Measurements from ENCODE around the gene COPS3.

The COPS3 gene

GRCh38 chr17:17280613-17281549 lies at the start of gene COPS3:
COPS3 (minus strand) TSS chr17:17281246; CDS start chr17:17281186, 60 bp downstream.
- TF ChIP-seq POLR2A (IDR thresholded peaks at IDR 0.05; ENCODE audit: low read depth, low read length) = peak; percentile 86
- peak; percentile 62 for FAIRE-seq
- peak; percentile 98 for DNase-seq (ENCODE audit: insufficient read length, low spot score)

GRCh38 chr17:17328251-17328650 lies 47.2 kb upstream of the COPS3 start:
- no peak for DNase-seq (ENCODE audit: insufficient read length, low spot score)
- TF ChIP-seq POLR2A (IDR thresholded peaks at IDR 0.05; ENCODE audit: low read depth, low read length) = no peak
- FAIRE-seq = no peak

DNA sequence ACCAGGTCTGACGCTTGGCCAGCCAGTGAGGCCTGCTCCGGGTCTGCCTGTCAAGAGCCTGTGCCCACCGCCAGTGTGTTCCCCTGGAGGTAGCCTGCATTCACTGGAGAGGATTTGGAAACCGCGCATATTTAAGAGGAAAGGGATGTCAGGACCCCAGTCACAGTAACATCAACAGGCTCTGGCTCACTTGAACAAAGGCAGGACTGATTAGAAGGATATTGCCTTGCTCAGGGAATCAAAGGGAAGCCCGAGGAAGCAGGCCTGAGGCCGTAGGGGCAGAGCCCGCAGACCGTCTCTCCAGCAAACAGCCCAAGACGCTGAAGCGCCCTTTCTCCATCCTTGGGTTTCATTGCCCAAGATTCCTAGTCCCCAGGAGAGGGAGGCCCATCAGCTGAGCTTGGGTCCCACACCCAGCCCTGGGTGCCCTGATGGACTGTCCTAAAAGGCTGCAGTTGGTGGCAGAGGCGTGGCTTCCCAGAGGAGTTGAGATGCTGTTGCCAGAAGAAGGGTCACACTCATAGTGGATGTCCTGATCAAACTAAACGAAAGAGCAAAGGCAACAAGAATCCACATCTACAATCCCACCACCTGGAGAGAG lies 45.3 kb upstream of the COPS3 start:
- no peak for FAIRE-seq
- no peak for TF ChIP-seq POLR2A (IDR thresholded peaks at IDR 0.05; ENCODE audit: low read depth, low read length)
- no peak for DNase-seq (ENCODE audit: insufficient read length, low spot score)

GRCh38 chr17:17325816-17326215 lies 44.8 kb upstream of the COPS3 start:
- no peak for TF ChIP-seq POLR2A (IDR thresholded peaks at IDR 0.05; ENCODE audit: low read depth, low read length)
- DNase-seq (ENCODE audit: insufficient read length, low spot score) = no peak
- no peak for FAIRE-seq

GRCh38 chr17:17325228-17325627 lies 44.2 kb upstream of the COPS3 start:
- no peak for TF ChIP-seq POLR2A (IDR thresholded peaks at IDR 0.05; ENCODE audit: low read depth, low read length)
- FAIRE-seq = no peak
- no peak for DNase-seq (ENCODE audit: insufficient read length, low spot score)

- no peak for FAIRE-seq
Observed at GRCh38 chr17:17324616-17325015, 43.6 kb upstream of the COPS3 start.

GRCh38 chr17:17322516-17323510 lies 41.8 kb upstream of the COPS3 start:
- FAIRE-seq = no peak
- TF ChIP-seq POLR2A (IDR thresholded peaks at IDR 0.05; ENCODE audit: low read depth, low read length) = no peak
- no peak for DNase-seq (ENCODE audit: insufficient read length, low spot score)

More at GRCh38 chr17:17324616-17325015, 43.6 kb upstream of the COPS3 start:
- DNase-seq (ENCODE audit: insufficient read length, low spot score) = no peak
- no peak for TF ChIP-seq POLR2A (IDR thresholded peaks at IDR 0.05; ENCODE audit: low read depth, low read length)

DNA sequence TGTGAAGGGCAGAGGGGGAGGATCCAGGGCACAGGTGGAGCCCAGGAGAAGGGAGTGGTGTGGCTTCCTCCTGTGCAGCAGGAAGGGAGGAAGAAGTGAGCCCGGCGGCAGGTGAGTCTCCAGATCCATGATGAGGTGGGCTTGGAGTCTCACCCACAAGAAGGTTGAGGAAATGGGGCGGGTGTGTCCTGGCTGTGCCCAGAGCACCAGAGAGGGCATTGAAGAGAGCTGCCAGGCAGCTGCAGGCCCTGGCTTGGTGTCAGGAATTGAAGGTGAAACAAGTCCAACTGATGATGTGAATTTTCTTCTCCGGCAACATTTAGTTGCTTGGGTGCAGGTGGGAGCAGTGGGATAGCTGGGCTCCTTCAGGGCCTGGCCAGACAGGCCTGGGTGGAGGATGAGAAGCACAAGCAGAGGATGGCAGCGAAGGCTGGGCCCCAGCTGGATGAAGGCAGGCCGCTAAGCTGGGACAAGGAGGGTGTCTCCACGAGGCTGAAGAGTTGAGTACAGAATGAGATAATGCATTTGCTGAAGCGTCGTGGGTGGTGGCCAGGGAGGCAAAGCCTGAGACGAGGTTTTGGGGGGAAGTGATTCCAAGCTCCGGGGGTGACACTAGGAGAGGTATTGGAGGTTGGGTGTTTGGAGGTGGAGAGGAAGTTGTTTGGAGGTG lies 40.4 kb upstream of the COPS3 start:
- no peak for TF ChIP-seq POLR2A (IDR thresholded peaks at IDR 0.05; ENCODE audit: low read depth, low read length)
- no peak for FAIRE-seq

GRCh38 chr17:17320911-17321220 lies 39.8 kb upstream of the COPS3 start:
- FAIRE-seq (no peak), DNase-seq (ENCODE audit: insufficient read length, low spot score) (no peak)
- TF ChIP-seq POLR2A (IDR thresholded peaks at IDR 0.05; ENCODE audit: low read depth, low read length) = no peak

More for the DNA sequence above, 40.4 kb upstream of the COPS3 start:
- no peak for DNase-seq (ENCODE audit: insufficient read length, low spot score)

GRCh38 chr17:17320188-17320910 lies 39.3 kb upstream of the COPS3 start:
- FAIRE-seq (no peak), DNase-seq (ENCODE audit: insufficient read length, low spot score) (no peak)
- TF ChIP-seq POLR2A (IDR thresholded peaks at IDR 0.05; ENCODE audit: low read depth, low read length) = no peak

DNA sequence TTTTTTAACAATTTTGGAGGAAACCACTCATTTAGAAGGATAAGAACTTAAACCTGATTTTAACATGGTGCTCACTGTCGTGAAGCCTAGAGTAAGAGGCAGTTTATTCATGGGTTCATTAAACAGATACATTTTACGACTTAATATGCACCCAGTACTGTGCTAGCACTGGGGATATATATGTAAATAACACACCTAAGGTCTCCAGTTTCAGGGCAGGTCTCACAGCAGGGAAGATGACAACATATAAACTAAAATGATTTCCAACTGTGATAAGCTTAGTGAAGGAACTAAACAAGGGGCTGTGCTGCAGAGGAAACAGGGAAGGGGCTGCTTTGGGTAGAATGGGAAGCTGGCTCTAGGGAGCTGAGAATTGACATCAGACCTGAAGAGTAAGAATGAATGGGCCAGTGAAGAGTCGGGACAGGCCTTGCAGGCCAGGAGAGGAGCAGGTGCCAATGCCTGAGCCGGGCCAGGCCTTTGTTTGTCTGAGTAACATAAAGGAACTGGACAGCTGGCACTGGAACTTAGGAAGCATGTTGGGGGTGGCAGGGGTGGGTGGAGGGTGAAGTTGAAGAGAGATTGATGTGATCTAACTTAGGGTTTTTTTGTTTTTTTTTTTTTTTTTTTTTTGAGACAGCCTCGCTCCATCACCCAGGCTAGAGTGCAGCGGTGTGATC lies 34.2 kb upstream of the COPS3 start:
- no peak for DNase-seq (ENCODE audit: insufficient read length, low spot score)

DNA sequence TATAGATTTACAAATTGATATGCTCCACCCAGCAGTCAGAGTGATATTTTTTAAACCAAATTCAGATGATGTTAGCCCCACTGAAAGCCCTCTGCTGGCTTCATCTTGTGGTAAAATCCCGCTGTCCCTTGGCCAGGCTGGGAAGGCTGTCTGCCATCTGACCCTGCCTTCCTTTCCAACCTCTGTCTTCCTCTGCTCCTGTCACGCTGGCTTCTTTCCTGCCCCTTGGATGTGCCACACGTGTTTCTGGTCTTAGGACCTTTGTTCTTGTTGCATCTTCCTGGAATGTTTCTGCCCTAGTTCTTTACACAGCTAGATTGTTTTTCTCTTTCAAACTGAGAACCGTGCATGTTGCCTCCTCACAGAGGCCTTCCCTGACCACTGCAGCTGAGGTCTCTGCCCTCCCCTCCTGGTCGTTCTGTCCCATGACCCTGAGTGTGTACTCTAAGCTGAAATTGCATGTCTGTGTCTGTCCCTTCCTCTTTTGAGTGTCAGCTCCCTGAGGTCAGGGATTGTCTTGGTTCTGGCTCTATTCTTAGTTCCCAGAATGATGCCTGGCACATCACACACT lies 33.5 kb upstream of the COPS3 start:
- DNase-seq (ENCODE audit: insufficient read length, low spot score) (no peak), FAIRE-seq (no peak)
- no peak for TF ChIP-seq POLR2A (IDR thresholded peaks at IDR 0.05; ENCODE audit: low read depth, low read length)

More for the DNA sequence above, 34.2 kb upstream of the COPS3 start:
- FAIRE-seq = no peak
- no peak for TF ChIP-seq POLR2A (IDR thresholded peaks at IDR 0.05; ENCODE audit: low read depth, low read length)

Data from H54 (cell line).